ENCODE data around the gene SLC9A8.

- TF ChIP-seq POLR2A (IDR thresholded peaks at IDR 0.05; ENCODE audit: low read depth, low read length) (no peak), TAF1 (IDR thresholded peaks at IDR 0.05; ENCODE audit: borderline replicate concordance, low read depth, low read length) (no peak), POLR2AphosphoS5 (IDR thresholded peaks at IDR 0.05; ENCODE audit: low read depth, low read length) (no peak)
These were observed 68.3 kb downstream of the SLC9A8 start for GRCh38 chr20:49880724-49881445.
